WTC11 (cell line): ENCODE results near the gene MTREX. TPM values are rescaled to one million over a fixed set of nuclear protein-coding genes. Genes with fewer than 3 reads are reported as not detected.

Experiments
- ATAC-seq: fragments of 200-7000 bp; cut with Tn5 transposase; 2 replicates; pipeline ENCODE4 v1.10.0; 2021; ENCODE audit warnings: mild to moderate bottlenecking, moderate library complexity
- CTCF ChIA-PET: fragments of 300-600 bp; sonication (Branson Sonifier 250); formaldehyde crosslinking; loops from one replicate; lab custom pipeline; 2021; ENCODE audit warnings: antibody characterized with exemption; lab: Charles Lee
- POLR2A ChIA-PET: fragments of 350-600 bp; sonication (Branson Sonifier 250); formaldehyde crosslinking; loops from one replicate; lab custom pipeline; 2021; ENCODE audit warnings: antibody characterized with exemption; lab: Charles Lee
- DNase-seq: peaks from one replicate; pipeline ENCODE4 v3.0.0; 2021; ENCODE audit warnings: low spot score
- H3K27ac Mint-ChIP-seq: 2 replicates; pipeline ENCODE4 v1.8.0; 2021; ENCODE audit warnings: mixed read lengths
- H3K27me3 Mint-ChIP-seq: 2 replicates; pipeline ENCODE4 v1.8.0; 2021; ENCODE audit warnings: low read depth, mild to moderate bottlenecking, moderate library complexity, mixed read lengths
- H3K36me3 Mint-ChIP-seq: 2 replicates; pipeline ENCODE4 v1.8.0; 2021; ENCODE audit warnings: mixed read lengths
- H3K4me1 Mint-ChIP-seq: 2 replicates; pipeline ENCODE4 v1.8.0; 2022; ENCODE audit warnings: mixed read lengths
- H3K4me3 Mint-ChIP-seq: 2 replicates; pipeline ENCODE4 v1.8.0; 2021; ENCODE audit warnings: mild to moderate bottlenecking, moderate library complexity, mixed read lengths
- H3K9me3 Mint-ChIP-seq: 2 replicates; pipeline ENCODE4 v1.8.0; 2021; ENCODE audit warnings: mixed read lengths
- AFF4 ChIP-seq: sonication (generic); formaldehyde crosslinking; IDR thresholded peaks from 2 replicates; pipeline ENCODE4 v1.8.1; 2023; ENCODE audit warnings: mild to moderate bottlenecking, missing genetic modification reagents, borderline replicate concordance
- AR ChIP-seq: fragments of 250-450 bp; sonication (Bioruptor Pico); IDR thresholded peaks from 2 replicates; pipeline ENCODE4 v1.9.0; 2021; ENCODE audit warnings: mild to moderate bottlenecking
- CTCF ChIP-seq: fragments of 200-600 bp; IDR thresholded peaks from 2 replicates; pipeline ENCODE4 v1.8.0; 2022; ENCODE audit warnings: antibody characterized with exemption
- ELF4 ChIP-seq: sonication (generic); formaldehyde crosslinking; IDR thresholded peaks from 2 replicates; pipeline ENCODE4 v1.8.1; 2022; ENCODE audit warnings: low read depth, mild to moderate bottlenecking, moderate library complexity, missing genetic modification reagents
- ERG ChIP-seq: fragments of 250-450 bp; sonication (Bioruptor Pico); IDR thresholded peaks from 2 replicates; pipeline ENCODE4 v1.8.0; 2021; ENCODE audit warnings: mild to moderate bottlenecking
- FOXK1 ChIP-seq: sonication (generic); formaldehyde crosslinking; IDR thresholded peaks from 2 replicates; pipeline ENCODE4 v1.8.0; 2022; ENCODE audit warnings: mild to moderate bottlenecking, moderate library complexity, missing genetic modification reagents
- JAZF1 ChIP-seq: fragments of 250-450 bp; sonication (Bioruptor Pico); IDR thresholded peaks from 2 replicates; pipeline ENCODE4 v1.9.0; 2021; ENCODE audit warnings: moderate library complexity, mild to moderate bottlenecking, inconsistent platforms
- MYBL2 ChIP-seq: sonication (generic); formaldehyde crosslinking; IDR thresholded peaks from 2 replicates; pipeline ENCODE4 v1.8.1; 2023; ENCODE audit warnings: mild to moderate bottlenecking, moderate library complexity, missing genetic modification reagents
- NFYB ChIP-seq: sonication (generic); formaldehyde crosslinking; conservative IDR thresholded peaks from 2 replicates; pipeline ENCODE4 v1.8.0; 2022; ENCODE audit warnings: low read depth, missing genetic modification reagents
- NR2C2 ChIP-seq: sonication (generic); formaldehyde crosslinking; IDR thresholded peaks from 2 replicates; pipeline ENCODE4 v1.8.0; 2022; ENCODE audit warnings: mild to moderate bottlenecking, missing genetic modification reagents
- SMAD4 ChIP-seq: sonication (generic); formaldehyde crosslinking; IDR thresholded peaks from 2 replicates; pipeline ENCODE4 v1.8.0; 2022; ENCODE audit warnings: mild to moderate bottlenecking, missing genetic modification reagents
- ZMAT4 ChIP-seq: fragments of 250-450 bp; sonication (Bioruptor Pico); IDR thresholded peaks from 2 replicates; pipeline ENCODE4 v1.9.0; 2021; ENCODE audit warnings: mild to moderate bottlenecking
- ZNF232 ChIP-seq: sonication (generic); formaldehyde crosslinking; IDR thresholded peaks from 2 replicates; pipeline ENCODE4 v1.8.0; 2022; ENCODE audit warnings: mild to moderate bottlenecking, missing genetic modification reagents
- ZNF396 ChIP-seq: fragments of 250-450 bp; sonication (Bioruptor Pico); IDR thresholded peaks from 2 replicates; pipeline ENCODE4 v1.8.0; 2021; ENCODE audit warnings: mild to moderate bottlenecking, moderate library complexity, borderline replicate concordance
- ZNF416 ChIP-seq: fragments of 250-450 bp; sonication (Bioruptor Pico); IDR thresholded peaks from 2 replicates; pipeline ENCODE4 v1.9.0; 2021; ENCODE audit warnings: mild to moderate bottlenecking, inconsistent platforms
- ZSCAN18 ChIP-seq: fragments of 250-450 bp; sonication (Bioruptor Pico); IDR thresholded peaks from 2 replicates; pipeline ENCODE4 v2.1.2; 2022; ENCODE audit warnings: mild to moderate bottlenecking, moderate library complexity
- total RNA-seq: library from RNA; stranded (reverse); gene quantifications from 3 replicates; pipeline ENCODE4 v1.2.3, GENCODE V29; 2021

Gene MTREX
- total RNA-seq, 1 experiment from 2014 or later: 110 TPM

- Mint-ChIP-seq H3K4me3 (no peak overlapping the region), H3K27me3 (no peaks in the 10 kb centered on the region)
- no peak for DNase-seq
- TF ChIP-seq CTCF: no peak
- no peak for TF ChIP-seq AFF4
- TF ChIP-seq, all 79 proteins: peak for 0
- ChIA-PET POLR2A (no interaction called here), CTCF (no interaction called here)
- Mint-ChIP-seq H3K4me1 (peaks cover 40% of the 10 kb centered on the region), H3K9me3 (no peaks in the 10 kb centered on the region), H3K27ac (no peak overlapping the region), H3K36me3 (0 out of 2 replicates have a peak, but pooled peaks cover 3% of the 10 kb centered on the region)
- ATAC-seq: no peak
Measured at GRCh38 chr5:55456216-55456895, 148.6 kb downstream of the MTREX start.

- CTCF ChIA-PET: no interaction called here
- peak; percentile 71 for ATAC-seq
- peak overlapping the region; percentile 14; the same call in 1 of the 2 replicates for H3K27ac Mint-ChIP-seq
Measured at GRCh38 chr5:55459572-55459971, 151.8 kb downstream of the MTREX start.

More at GRCh38 chr5:55459572-55459971, 151.8 kb downstream of the MTREX start:
- H3K4me3 Mint-ChIP-seq: no peak overlapping the region
- peaks cover 4% of the 10 kb centered on the region for H3K36me3 Mint-ChIP-seq
- peaks cover 38% of the 10 kb centered on the region for H3K4me1 Mint-ChIP-seq
- H3K9me3 Mint-ChIP-seq: 0 out of 2 replicates have a peak, but pooled peaks cover 3% of the 10 kb centered on the region
- no peak for DNase-seq
- H3K27me3 Mint-ChIP-seq: no peaks in the 10 kb centered on the region
- POLR2A ChIA-PET: no interaction called here
- TF ChIP-seq MYBL2 (CRISPR knock-in tag) (no peak), AR (CRISPR knock-in tag) (no peak), ZSCAN18 (CRISPR knock-in tag) (no peak), NFYB (CRISPR knock-in tag) (no peak), ZNF416 (CRISPR knock-in tag) (no peak), ZMAT4 (CRISPR knock-in tag) (no peak), JAZF1 (CRISPR knock-in tag) (no peak), SMAD4 (CRISPR knock-in tag) (no peak), ZNF232 (CRISPR knock-in tag) (no peak), NR2C2 (no peak), ZNF396 (CRISPR knock-in tag) (no peak), ELF4 (no peak), FOXK1 (no peak), ERG (no peak)
- TF ChIP-seq, all 79 proteins: peak for 0
